ENCODE data around the gene MPIG6B. TPM values are rescaled to one million over a fixed set of nuclear protein-coding genes. Genes with fewer than 3 reads are reported as not detected.

The MPIG6B gene
- polyA plus RNA-seq, 1 donor, result 0.88 TPM

DNA sequence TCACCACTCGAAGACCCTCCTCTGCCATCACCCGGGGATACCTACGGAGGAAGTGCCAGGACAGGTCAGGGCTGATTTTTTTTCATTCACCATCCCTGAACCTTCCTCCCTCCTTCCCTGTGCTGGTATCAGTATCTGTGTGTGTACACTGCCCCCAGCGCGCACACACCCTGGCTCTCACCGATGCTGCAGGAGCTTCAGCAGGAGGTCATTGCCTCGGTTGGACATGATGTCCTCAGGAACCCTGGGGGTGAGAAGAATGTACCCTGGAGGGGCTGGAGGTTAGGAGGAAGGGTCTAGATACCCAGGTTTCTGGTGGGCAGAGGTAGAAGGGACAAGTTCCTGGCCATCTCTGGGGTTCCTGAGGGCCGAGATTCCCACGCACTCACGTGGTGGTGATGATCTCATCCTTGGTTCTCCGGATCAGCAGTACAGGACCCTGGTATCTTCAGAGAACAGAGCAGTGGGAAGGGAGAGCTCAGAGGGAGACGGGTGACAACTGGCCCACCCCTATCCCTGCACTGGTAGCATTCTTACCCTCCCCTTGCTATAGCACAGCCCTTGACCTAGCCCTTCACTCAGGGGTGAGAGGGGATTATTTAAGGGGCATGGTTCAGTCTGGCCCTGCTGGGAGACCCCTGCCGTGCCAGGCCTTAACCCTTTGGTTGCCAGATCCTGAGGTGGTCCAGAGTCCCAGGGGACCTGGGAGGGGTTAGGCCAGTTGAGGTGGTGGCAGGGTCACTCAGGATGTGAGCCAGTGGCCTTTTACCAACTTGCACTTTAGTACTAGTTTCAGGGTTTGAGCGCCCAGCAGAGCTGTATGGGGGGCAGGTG, 35.1 kb upstream of the MPIG6B start:
- H3K27ac ChIP-seq (ENCODE audit: low read length), result no peak overlapping the region
- H3K4me3 ChIP-seq (ENCODE audit: low read length), result no peak overlapping the region
- H3K9me3 ChIP-seq (ENCODE audit: control insufficient read depth, low read depth, low read length), result peaks cover 2% of the 10 kb centered on the region
- no peaks in the 10 kb centered on the region for H3K27me3 ChIP-seq (ENCODE audit: control insufficient read depth, insufficient read depth, low read length)
- WGBS (ENCODE audit: insufficient coverage, low lambda C conversion rate), result no CpG with 5 or more reads among the region's 14 CpGs
- DNase-seq, result no peak
- H3K36me3 ChIP-seq (ENCODE audit: control insufficient read depth, insufficient read depth, low read length), result peaks cover 68% of the 10 kb centered on the region
- H3K4me1 ChIP-seq (ENCODE audit: control insufficient read depth, insufficient read depth, low read length), result peaks cover 18% of the 10 kb centered on the region

DNA sequence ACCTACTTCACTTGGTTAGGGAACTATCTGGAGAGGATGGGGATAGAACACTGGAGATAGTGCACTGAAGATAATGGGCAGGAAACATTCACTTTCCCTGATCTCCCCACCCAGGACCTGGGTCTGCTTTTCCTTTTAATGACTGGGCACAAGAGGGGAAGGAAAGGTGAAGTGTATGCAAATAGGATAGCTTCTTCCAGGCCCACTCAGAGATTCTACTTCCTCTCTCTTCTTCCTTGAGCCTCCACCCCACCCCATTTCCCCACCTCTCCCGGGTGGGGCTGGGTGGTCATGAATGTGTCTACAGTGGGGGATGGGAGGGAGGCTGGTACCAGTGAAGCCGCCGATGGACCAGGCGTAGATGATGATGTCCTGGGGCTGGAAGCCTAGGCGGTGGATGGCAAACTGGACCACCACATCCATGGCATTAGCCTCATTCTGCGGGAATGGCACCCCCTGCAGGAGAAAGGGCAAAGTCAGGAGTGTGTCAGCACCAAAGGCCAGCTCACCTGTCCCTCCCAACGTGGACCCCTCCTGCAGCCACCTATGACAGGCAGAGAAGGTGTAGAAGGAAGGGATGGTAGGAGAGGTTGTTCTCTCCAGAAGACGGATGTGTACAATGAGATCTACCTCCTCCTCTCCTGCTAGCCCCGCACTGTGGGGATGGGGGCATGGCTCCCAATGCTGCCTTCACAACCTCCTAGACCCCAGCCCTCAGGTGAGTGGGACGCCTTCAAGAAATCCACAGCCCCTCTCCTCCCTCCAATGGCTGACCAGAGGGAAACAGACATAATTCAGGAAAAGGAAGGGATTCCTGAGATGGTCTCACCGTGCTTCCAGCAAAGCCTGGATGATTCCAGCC, 33.7 kb upstream of the MPIG6B start:
- WGBS (ENCODE audit: insufficient coverage, low lambda C conversion rate), result 60% methylated on average over 1 of the region's 11 CpGs
- DNase-seq, result no peak
- Histone ChIP-seq H3K4me3 (ENCODE audit: low read length) (no peak overlapping the region), H3K27ac (ENCODE audit: low read length) (no peak overlapping the region), H3K36me3 (ENCODE audit: control insufficient read depth, insufficient read depth, low read length) (peaks cover 82% of the 10 kb centered on the region), H3K27me3 (ENCODE audit: control insufficient read depth, insufficient read depth, low read length) (no peaks in the 10 kb centered on the region), H3K9me3 (ENCODE audit: control insufficient read depth, low read depth, low read length) (peaks cover 2% of the 10 kb centered on the region), H3K4me1 (ENCODE audit: control insufficient read depth, insufficient read depth, low read length) (peaks cover 13% of the 10 kb centered on the region)

DNA sequence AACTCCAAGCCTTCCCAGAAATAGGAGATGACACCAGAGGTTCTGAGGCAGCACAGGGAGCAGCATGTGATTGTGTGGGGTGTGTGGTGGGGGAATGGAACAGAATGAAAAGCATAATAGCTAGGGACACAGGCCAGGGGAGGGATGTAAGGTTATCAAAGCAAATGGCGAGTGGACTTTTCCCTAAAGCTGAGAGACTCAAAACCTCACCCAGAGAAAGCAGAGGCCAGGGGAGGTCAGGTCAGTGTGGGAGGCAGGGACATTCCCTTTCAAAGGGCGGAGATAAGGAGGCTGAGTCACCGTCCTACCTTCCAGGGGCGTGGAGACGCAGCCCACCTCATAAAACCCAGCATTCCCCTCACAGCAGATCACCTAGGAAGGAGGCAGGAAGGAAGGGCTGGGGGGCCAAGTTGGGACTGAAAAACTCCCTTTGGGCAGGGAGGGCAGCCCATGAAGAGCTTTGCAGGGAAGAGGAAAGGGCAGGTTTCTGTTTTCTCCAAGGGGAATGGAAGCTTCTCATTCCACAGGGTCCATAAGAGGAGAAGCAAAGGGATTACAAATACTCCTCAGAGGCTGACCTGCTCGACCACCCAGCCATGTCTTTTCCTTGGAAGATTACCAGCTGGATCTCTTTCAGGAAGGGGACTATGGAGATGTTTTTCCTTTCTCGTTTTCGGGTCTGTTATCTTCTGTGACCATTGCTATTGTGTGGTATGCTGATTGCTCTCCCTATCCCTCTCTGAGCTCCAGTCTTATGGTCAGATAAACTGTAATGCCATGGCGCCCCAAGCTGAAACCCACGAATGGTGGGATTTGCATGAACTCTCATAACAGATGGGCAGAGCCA, 32.7 kb upstream of the MPIG6B start:
- Histone ChIP-seq H3K27me3 (ENCODE audit: control insufficient read depth, insufficient read depth, low read length) (no peaks in the 10 kb centered on the region), H3K4me3 (ENCODE audit: low read length) (no peak overlapping the region), H3K27ac (ENCODE audit: low read length) (peak overlapping the region; percentile 44), H3K36me3 (ENCODE audit: control insufficient read depth, insufficient read depth, low read length) (peaks cover 91% of the 10 kb centered on the region), H3K9me3 (ENCODE audit: control insufficient read depth, low read depth, low read length) (peaks cover 2% of the 10 kb centered on the region), H3K4me1 (ENCODE audit: control insufficient read depth, insufficient read depth, low read length) (peaks cover 13% of the 10 kb centered on the region)
- no CpG with 5 or more reads among the region's 10 CpGs for WGBS (ENCODE audit: insufficient coverage, low lambda C conversion rate)
- peak; percentile 81 to 87 for DNase-seq

GRCh38 chr6:31691078-31691463, 32.1 kb upstream of the MPIG6B start:
- 80% methylated on average over 1 of the region's 6 CpGs for WGBS (ENCODE audit: insufficient coverage, low lambda C conversion rate)
- H3K27me3 ChIP-seq (ENCODE audit: control insufficient read depth, insufficient read depth, low read length), result no peaks in the 10 kb centered on the region
- H3K4me3 ChIP-seq (ENCODE audit: low read length), result no peak overlapping the region
- no peak for DNase-seq
- H3K9me3 ChIP-seq (ENCODE audit: control insufficient read depth, low read depth, low read length), result peaks cover 2% of the 10 kb centered on the region
- H3K36me3 ChIP-seq (ENCODE audit: control insufficient read depth, insufficient read depth, low read length), result peaks cover 92% of the 10 kb centered on the region
- peak overlapping the region; percentile 44 for H3K27ac ChIP-seq (ENCODE audit: low read length)
- peaks cover 13% of the 10 kb centered on the region for H3K4me1 ChIP-seq (ENCODE audit: control insufficient read depth, insufficient read depth, low read length)

GRCh38 chr6:31691564-31692108, 31.5 kb upstream of the MPIG6B start:
- DNase-seq, result no peak
- Histone ChIP-seq H3K9me3 (ENCODE audit: control insufficient read depth, low read depth, low read length) (peaks cover 2% of the 10 kb centered on the region), H3K36me3 (ENCODE audit: control insufficient read depth, insufficient read depth, low read length) (peaks cover 91% of the 10 kb centered on the region), H3K4me3 (ENCODE audit: low read length) (no peak overlapping the region), H3K27me3 (ENCODE audit: control insufficient read depth, insufficient read depth, low read length) (no peaks in the 10 kb centered on the region), H3K27ac (ENCODE audit: low read length) (no peak overlapping the region), H3K4me1 (ENCODE audit: control insufficient read depth, insufficient read depth, low read length) (peaks cover 13% of the 10 kb centered on the region)
- WGBS (ENCODE audit: insufficient coverage, low lambda C conversion rate), result no CpG with 5 or more reads among the region's 12 CpGs

DNA sequence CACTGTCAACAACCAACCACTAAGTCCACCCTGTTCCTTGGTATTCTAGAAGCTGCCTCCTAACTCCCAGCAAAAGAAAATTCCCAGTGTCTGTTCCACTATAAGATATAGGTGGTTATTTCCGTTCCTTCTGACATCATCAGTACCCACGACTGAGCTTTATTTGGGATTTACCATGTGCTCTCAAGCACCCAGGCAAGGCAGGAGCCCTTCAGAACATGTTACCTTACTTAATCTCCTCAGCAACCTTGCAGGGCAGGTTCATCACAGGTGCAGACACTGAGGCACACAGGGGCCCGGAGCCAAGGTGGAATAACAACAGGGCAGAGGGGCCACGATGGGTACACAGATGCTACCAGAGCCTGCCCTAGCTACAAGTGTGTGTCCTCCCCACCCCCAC, 30.8 kb upstream of the MPIG6B start:
- no CpG with 5 or more reads among the region's 4 CpGs for WGBS (ENCODE audit: insufficient coverage, low lambda C conversion rate)

DNA sequence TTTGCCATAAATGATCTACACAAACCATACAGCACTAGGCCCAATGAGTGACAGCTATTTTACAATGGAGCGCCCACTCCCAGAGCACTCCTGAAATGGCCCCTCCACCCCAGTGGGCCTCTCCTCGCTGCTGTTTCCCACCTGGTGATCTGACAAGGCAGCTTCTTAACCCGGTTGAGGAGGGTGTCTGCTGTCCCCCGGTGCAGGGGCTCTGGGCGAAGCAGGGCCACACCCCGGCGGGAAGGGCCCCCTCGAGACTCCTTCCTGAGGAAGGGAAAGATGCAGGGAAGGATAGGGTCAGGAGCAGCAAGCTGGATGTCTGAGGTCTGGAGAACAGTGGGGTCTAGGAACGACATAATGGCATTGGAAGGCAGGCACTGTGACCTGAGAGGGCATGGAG, 30.3 kb upstream of the MPIG6B start:
- peaks cover 89% of the 10 kb centered on the region for H3K36me3 ChIP-seq (ENCODE audit: control insufficient read depth, insufficient read depth, low read length)

More for the DNA sequence above, 30.8 kb upstream of the MPIG6B start:
- no peak overlapping the region for H3K4me3 ChIP-seq (ENCODE audit: low read length)
- no peak overlapping the region for H3K27ac ChIP-seq (ENCODE audit: low read length)
- peaks cover 13% of the 10 kb centered on the region for H3K4me1 ChIP-seq (ENCODE audit: control insufficient read depth, insufficient read depth, low read length)
- H3K27me3 ChIP-seq (ENCODE audit: control insufficient read depth, insufficient read depth, low read length), result no peaks in the 10 kb centered on the region
- no peak for DNase-seq
- H3K9me3 ChIP-seq (ENCODE audit: control insufficient read depth, low read depth, low read length), result peaks cover 2% of the 10 kb centered on the region
- peaks cover 90% of the 10 kb centered on the region for H3K36me3 ChIP-seq (ENCODE audit: control insufficient read depth, insufficient read depth, low read length)

DNA sequence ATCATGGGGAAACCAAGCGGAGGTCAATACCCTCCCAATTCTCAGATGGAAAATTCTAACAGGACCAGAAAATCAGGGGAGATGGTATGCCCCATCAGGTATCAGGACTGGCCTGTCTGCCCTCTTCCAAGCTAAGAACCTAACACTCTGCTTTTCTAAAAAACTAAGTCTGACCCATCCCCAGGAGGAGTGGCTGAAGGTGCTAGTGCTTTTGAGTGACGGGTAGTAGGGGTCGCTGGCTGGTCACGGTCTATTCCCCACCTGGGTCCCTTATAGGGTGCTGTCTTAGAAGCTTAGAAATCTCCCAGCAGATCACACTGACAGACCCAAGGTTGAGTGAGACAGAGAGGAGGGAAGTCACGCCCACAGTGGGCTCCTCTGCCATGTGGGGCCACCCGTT, 29.6 kb upstream of the MPIG6B start:
- peaks cover 2% of the 10 kb centered on the region for H3K9me3 ChIP-seq (ENCODE audit: control insufficient read depth, low read depth, low read length)
- no peaks in the 10 kb centered on the region for H3K27me3 ChIP-seq (ENCODE audit: control insufficient read depth, insufficient read depth, low read length)
- H3K27ac ChIP-seq (ENCODE audit: low read length), result no peak overlapping the region
- H3K36me3 ChIP-seq (ENCODE audit: control insufficient read depth, insufficient read depth, low read length), result peaks cover 82% of the 10 kb centered on the region
- peaks cover 13% of the 10 kb centered on the region for H3K4me1 ChIP-seq (ENCODE audit: control insufficient read depth, insufficient read depth, low read length)
- H3K4me3 ChIP-seq (ENCODE audit: low read length), result no peak overlapping the region
- no CpG with 5 or more reads among the region's 6 CpGs for WGBS (ENCODE audit: insufficient coverage, low lambda C conversion rate)
- DNase-seq, result no peak

More for the DNA sequence above, 30.3 kb upstream of the MPIG6B start:
- Histone ChIP-seq H3K27ac (ENCODE audit: low read length) (no peak overlapping the region), H3K4me3 (ENCODE audit: low read length) (no peak overlapping the region), H3K4me1 (ENCODE audit: control insufficient read depth, insufficient read depth, low read length) (peaks cover 13% of the 10 kb centered on the region), H3K9me3 (ENCODE audit: control insufficient read depth, low read depth, low read length) (peaks cover 2% of the 10 kb centered on the region), H3K27me3 (ENCODE audit: control insufficient read depth, insufficient read depth, low read length) (no peaks in the 10 kb centered on the region)
- DNase-seq, result no peak
- no CpG with 5 or more reads among the region's 9 CpGs for WGBS (ENCODE audit: insufficient coverage, low lambda C conversion rate)

GRCh38 chr6:31697555-31697954, 25.6 kb upstream of the MPIG6B start:
- H3K36me3 ChIP-seq (ENCODE audit: control insufficient read depth, insufficient read depth, low read length), result peaks cover 59% of the 10 kb centered on the region
- no peaks in the 10 kb centered on the region for H3K27me3 ChIP-seq (ENCODE audit: control insufficient read depth, insufficient read depth, low read length)
- H3K4me1 ChIP-seq (ENCODE audit: control insufficient read depth, insufficient read depth, low read length), result peaks cover 15% of the 10 kb centered on the region
- H3K4me3 ChIP-seq (ENCODE audit: low read length), result no peak overlapping the region
- no CpG with 5 or more reads among the region's 3 CpGs for WGBS (ENCODE audit: insufficient coverage, low lambda C conversion rate)
- no peak for DNase-seq
- peaks cover 2% of the 10 kb centered on the region for H3K9me3 ChIP-seq (ENCODE audit: control insufficient read depth, low read depth, low read length)
- H3K27ac ChIP-seq (ENCODE audit: low read length), result no peak overlapping the region
